Glutamatergic neuron (in vitro differentiated cells): ENCODE measurements around the gene CDHR4. TPM values are rescaled to one million over a fixed set of nuclear protein-coding genes. Genes with fewer than 3 reads are reported as not detected.

Experiments used
- DNase-seq: peaks from one replicate; pipeline ENCODE4 v3.0.0; 2022
- H3K27ac Mint-ChIP-seq: one replicate; pipeline ENCODE4 v1.8.0; 2020; ENCODE audit warnings: mild to moderate bottlenecking, mixed read lengths, inconsistent platforms; ENCODE audit not compliant: unreplicated experiment
- H3K27me3 Mint-ChIP-seq: one replicate; pipeline ENCODE4 v1.8.0; 2020; ENCODE audit warnings: mild to moderate bottlenecking, moderate library complexity, mixed read lengths, inconsistent platforms; ENCODE audit not compliant: unreplicated experiment
- H3K36me3 Mint-ChIP-seq: one replicate; pipeline ENCODE4 v1.8.0; 2020; ENCODE audit warnings: mild to moderate bottlenecking, mixed read lengths, inconsistent platforms; ENCODE audit not compliant: unreplicated experiment
- H3K4me1 Mint-ChIP-seq: one replicate; pipeline ENCODE4 v1.8.0; 2020; ENCODE audit warnings: mild to moderate bottlenecking, low read depth, mixed read lengths, inconsistent platforms; ENCODE audit not compliant: unreplicated experiment
- H3K4me3 Mint-ChIP-seq: one replicate; pipeline ENCODE4 v1.8.0; 2020; ENCODE audit warnings: mild to moderate bottlenecking, mixed read lengths, inconsistent platforms; ENCODE audit not compliant: unreplicated experiment
- H3K9me3 Mint-ChIP-seq: one replicate; pipeline ENCODE4 v1.8.0; 2020; ENCODE audit warnings: mild to moderate bottlenecking, moderate library complexity, mixed read lengths, inconsistent platforms; ENCODE audit not compliant: unreplicated experiment
- CTCF ChIP-seq: fragments of 200-600 bp; sonication (generic); IDR thresholded peaks from one replicate; pipeline ENCODE4 v1.5.0; 2021; ENCODE audit not compliant: partially characterized antibody, unreplicated experiment
- total RNA-seq: library from RNA; stranded (reverse); fragmentation: NEBNext Ultra II Directional; extraction: Animal tissue kit (Norgen Biotek cat#: 25700); gene quantifications from one replicate; pipeline ENCODE4 v1.2.1, GENCODE V29; 2021; ENCODE audit not compliant: unreplicated experiment

Gene CDHR4
- total RNA-seq, 1 donor from 2014 or later, result not detected

- H3K27ac Mint-ChIP-seq, result no peak overlapping the region
- no peak overlapping the region for H3K4me3 Mint-ChIP-seq
- no peaks in the 10 kb centered on the region for H3K36me3 Mint-ChIP-seq
- H3K9me3 Mint-ChIP-seq, result peaks cover 2% of the 10 kb centered on the region
- H3K27me3 Mint-ChIP-seq, result peaks cover 10% of the 10 kb centered on the region
- H3K4me1 Mint-ChIP-seq, result peaks cover 5% of the 10 kb centered on the region
- TF ChIP-seq CTCF, result no peak
- DNase-seq, result no peak
Observed at GRCh38 chr3:49791571-49791970, 8.1 kb downstream of the CDHR4 start.

DNA sequence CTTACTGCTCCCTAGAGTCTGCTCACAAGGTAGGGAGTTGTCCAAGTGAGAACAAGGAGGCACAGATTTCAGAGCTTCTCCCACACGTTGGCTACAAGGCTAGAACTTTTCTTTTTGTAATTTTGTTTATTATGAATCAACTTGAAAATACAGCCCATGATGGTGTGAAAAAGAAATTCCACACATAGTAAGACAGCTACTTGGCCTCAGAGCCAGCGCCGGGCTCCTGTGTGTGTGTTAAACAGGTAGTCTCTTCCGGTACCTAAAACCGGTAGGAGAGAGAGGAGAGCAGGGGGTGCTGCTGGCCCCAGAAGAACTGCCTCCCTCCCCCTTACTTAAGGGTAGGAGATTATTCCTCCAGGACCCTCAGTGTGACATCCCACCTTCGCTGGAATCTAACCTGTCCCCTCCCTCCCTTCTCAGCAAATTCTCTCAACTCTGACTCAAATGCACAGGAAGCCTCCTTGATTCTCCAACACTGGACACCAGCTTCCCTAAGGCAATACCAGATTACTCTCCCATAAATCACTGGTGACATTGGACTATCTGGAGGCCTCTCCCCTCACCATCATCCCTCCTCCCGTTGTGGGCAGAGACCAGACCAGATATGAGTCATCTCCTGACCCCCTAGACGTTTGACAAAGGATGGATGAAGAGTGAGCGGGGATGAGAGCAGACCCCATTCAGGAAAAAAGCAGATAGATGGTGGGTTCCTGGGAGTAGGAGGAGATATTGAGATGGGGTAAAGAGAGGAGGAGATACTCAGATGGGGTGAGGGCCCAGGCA, 8.9 kb downstream of the CDHR4 start:
- no peaks in the 10 kb centered on the region for H3K36me3 Mint-ChIP-seq
- H3K4me1 Mint-ChIP-seq, result peaks cover 5% of the 10 kb centered on the region
- H3K4me3 Mint-ChIP-seq, result no peak overlapping the region
- no peak overlapping the region for H3K27ac Mint-ChIP-seq
- no peak for DNase-seq
- H3K9me3 Mint-ChIP-seq, result peaks cover 2% of the 10 kb centered on the region
- no peak for TF ChIP-seq CTCF
- H3K27me3 Mint-ChIP-seq, result peaks cover 10% of the 10 kb centered on the region

GRCh38 chr3:49788056-49788455, 11.6 kb downstream of the CDHR4 start:
- no peak for DNase-seq
- no peak for TF ChIP-seq CTCF
- H3K4me1 Mint-ChIP-seq, result peaks cover 11% of the 10 kb centered on the region
- H3K27me3 Mint-ChIP-seq, result peaks cover 10% of the 10 kb centered on the region
- no peak overlapping the region for H3K4me3 Mint-ChIP-seq
- H3K36me3 Mint-ChIP-seq, result no peaks in the 10 kb centered on the region
- no peak overlapping the region for H3K27ac Mint-ChIP-seq
- H3K9me3 Mint-ChIP-seq, result peaks cover 6% of the 10 kb centered on the region

DNA sequence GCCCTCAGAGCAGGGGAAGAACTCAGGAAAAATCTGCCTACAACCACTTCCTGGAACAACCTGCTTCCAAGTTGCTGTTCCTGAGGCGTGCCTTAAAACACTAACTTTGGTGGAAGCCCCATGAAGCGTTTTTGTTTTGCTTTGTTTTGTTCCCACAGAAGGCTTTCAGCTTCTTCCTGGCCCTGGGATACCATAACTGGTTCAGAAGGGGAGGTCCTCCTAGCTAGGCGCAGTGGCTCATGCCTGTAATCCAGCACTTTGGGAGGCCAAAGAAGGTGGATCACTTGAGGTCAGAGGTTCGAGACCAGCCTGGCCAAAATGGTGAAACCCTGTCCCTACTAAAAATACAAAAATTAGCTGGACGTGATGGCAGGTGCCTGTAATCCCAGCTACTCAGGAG, 12.1 kb downstream of the CDHR4 start:
- peaks cover 11% of the 10 kb centered on the region for H3K4me1 Mint-ChIP-seq
- peaks cover 10% of the 10 kb centered on the region for H3K27me3 Mint-ChIP-seq
- no peaks in the 10 kb centered on the region for H3K36me3 Mint-ChIP-seq
- no peak for DNase-seq
- H3K4me3 Mint-ChIP-seq, result no peak overlapping the region
- TF ChIP-seq CTCF, result no peak
- H3K27ac Mint-ChIP-seq, result no peak overlapping the region
- peaks cover 6% of the 10 kb centered on the region for H3K9me3 Mint-ChIP-seq

- Mint-ChIP-seq H3K4me1 (peaks cover 11% of the 10 kb centered on the region), H3K36me3 (no peaks in the 10 kb centered on the region), H3K4me3 (peak overlapping the region; percentile 81), H3K27ac (peak overlapping the region; percentile 73), H3K27me3 (peaks cover 10% of the 10 kb centered on the region), H3K9me3 (peaks cover 6% of the 10 kb centered on the region)
- no peak for DNase-seq
- TF ChIP-seq CTCF, result no peak
Observed at GRCh38 chr3:49787182-49787464, 12.6 kb downstream of the CDHR4 start.
